ENCODE data around the gene CD28.

The CD28 gene

GRCh38 chr2:203763938-203764664, 57.7 kb downstream of the CD28 start:
- H3K9ac ChIP-seq (ENCODE audit: low read depth, low read length): no peak overlapping the region

GRCh38 chr2:203772456-203773165, 66.2 kb downstream of the CD28 start:
- ATAC-seq (ENCODE audit: insufficient read depth, low read depth) (no peak), DNase-seq (no peak)
- Histone ChIP-seq H2AFZ (ENCODE audit: low read depth, low read length) (peak overlapping the region; percentile 19; the same call in 1 of the 2 replicates), H4K20me1 (ENCODE audit: insufficient read depth, low read length) (no peaks in the 10 kb centered on the region), H3K36me3 (ENCODE audit: insufficient read depth, low read length) (no peaks in the 10 kb centered on the region), H3K27me3 (ENCODE audit: insufficient read depth, low read length, poor library complexity) (no peaks in the 10 kb centered on the region), H3K27ac (ENCODE audit: low read length) (no peak overlapping the region), H3K9me3 (ENCODE audit: insufficient read depth, low read length, severe bottlenecking) (peaks cover 4% of the 10 kb centered on the region), H3K9ac (ENCODE audit: low read depth, low read length) (no peak overlapping the region), H3K4me2 (ENCODE audit: insufficient read depth, low read length) (no peak overlapping the region), H3K4me3 (ENCODE audit: low read depth in 1 of 2, low read length in 2 of 2) (no peak overlapping the region), H3K79me2 (ENCODE audit: insufficient read depth, low read length) (no peaks in the 10 kb centered on the region), H3K4me1 (ENCODE audit: insufficient read depth, low read length) (no peaks in the 10 kb centered on the region)
- no peak for TF ChIP-seq CTCF (IDR thresholded peaks at IDR 0.05; ENCODE audit: borderline replicate concordance, extremely low read depth, low read length, poor library complexity, severe bottlenecking)
- no peak for TF ChIP-seq EZH2 (IDR thresholded peaks at IDR 0.05; ENCODE audit: borderline replicate concordance, low read depth, low read length, severe bottlenecking)

More at GRCh38 chr2:203763938-203764664, 57.7 kb downstream of the CD28 start:
- Histone ChIP-seq H3K4me2 (ENCODE audit: insufficient read depth, low read length) (no peak overlapping the region), H3K79me2 (ENCODE audit: insufficient read depth, low read length) (no peaks in the 10 kb centered on the region), H3K4me1 (ENCODE audit: insufficient read depth, low read length) (no peaks in the 10 kb centered on the region), H3K9me3 (ENCODE audit: insufficient read depth, low read length, severe bottlenecking) (peaks cover 7% of the 10 kb centered on the region), H3K36me3 (ENCODE audit: insufficient read depth, low read length) (no peaks in the 10 kb centered on the region), H4K20me1 (ENCODE audit: insufficient read depth, low read length) (no peaks in the 10 kb centered on the region), H3K27me3 (ENCODE audit: insufficient read depth, low read length, poor library complexity) (no peaks in the 10 kb centered on the region), H2AFZ (ENCODE audit: low read depth, low read length) (no peak overlapping the region), H3K4me3 (ENCODE audit: low read depth in 1 of 2, low read length in 2 of 2) (no peak overlapping the region), H3K27ac (ENCODE audit: low read length) (no peak overlapping the region)
- TF ChIP-seq CTCF (IDR thresholded peaks at IDR 0.05; ENCODE audit: borderline replicate concordance, extremely low read depth, low read length, poor library complexity, severe bottlenecking) (no peak), EZH2 (IDR thresholded peaks at IDR 0.05; ENCODE audit: borderline replicate concordance, low read depth, low read length, severe bottlenecking) (no peak)
- no peak for DNase-seq
- no peak for ATAC-seq (ENCODE audit: insufficient read depth, low read depth)

GRCh38 chr2:203774760-203775159, 68.3 kb downstream of the CD28 start:
- ATAC-seq (ENCODE audit: insufficient read depth, low read depth) (no peak), DNase-seq (no peak)
- Histone ChIP-seq H3K9me3 (ENCODE audit: insufficient read depth, low read length, severe bottlenecking) (no peaks in the 10 kb centered on the region), H2AFZ (ENCODE audit: low read depth, low read length) (no peak overlapping the region), H3K79me2 (ENCODE audit: insufficient read depth, low read length) (no peaks in the 10 kb centered on the region), H3K27me3 (ENCODE audit: insufficient read depth, low read length, poor library complexity) (no peaks in the 10 kb centered on the region), H3K27ac (ENCODE audit: low read length) (no peak overlapping the region), H3K4me3 (ENCODE audit: low read depth in 1 of 2, low read length in 2 of 2) (no peak overlapping the region), H4K20me1 (ENCODE audit: insufficient read depth, low read length) (no peaks in the 10 kb centered on the region), H3K9ac (ENCODE audit: low read depth, low read length) (no peak overlapping the region), H3K4me1 (ENCODE audit: insufficient read depth, low read length) (no peaks in the 10 kb centered on the region), H3K4me2 (ENCODE audit: insufficient read depth, low read length) (no peak overlapping the region), H3K36me3 (ENCODE audit: insufficient read depth, low read length) (no peaks in the 10 kb centered on the region)
- TF ChIP-seq CTCF (IDR thresholded peaks at IDR 0.05; ENCODE audit: borderline replicate concordance, extremely low read depth, low read length, poor library complexity, severe bottlenecking) (no peak), EZH2 (IDR thresholded peaks at IDR 0.05; ENCODE audit: borderline replicate concordance, low read depth, low read length, severe bottlenecking) (no peak)

All from DND-41 (cell line).